Endothelial cell of umbilical vein (primary cell): ENCODE measurements around the gene NAV2. TPM values are rescaled to one million over a fixed set of nuclear protein-coding genes. Genes with fewer than 3 reads are reported as not detected.

ENCODE experiments used
- BruUV-seq: library from RNA; stranded (reverse); fragments of 400-500 nt; replicated peaks from 2 replicates; lab custom pipeline; 2021; lab: Mats Ljungman, UMichigan
- CTCF ChIA-PET: fragments of 300-600, 350-600 bp; sonication (Branson Sonifier 250); formaldehyde crosslinking; loops from one replicate; lab custom pipeline; 2021; ENCODE audit warnings: antibody characterized with exemption, inconsistent platforms; lab: Charles Lee
- POLR2A ChIA-PET: fragments of 300-600, 350-600 bp; sonication (Branson Sonifier 250); formaldehyde crosslinking; loops from one replicate; lab custom pipeline; 2021; ENCODE audit warnings: antibody characterized with exemption, inconsistent platforms; lab: Charles Lee
- DNase-seq: peaks from one replicate; pipeline ENCODE4 v3.0.0-alpha.2; 2011; ENCODE audit warnings: low read depth, low spot score
- FAIRE-seq: peaks from 2 replicates; lab custom pipeline; 2011; peaks lifted over from hg19 to GRCh38; lab: Jason Lieb, UNC
- H2AFZ ChIP-seq: 2 replicates; pipeline ENCODE4 v1.6.0; 2012; ENCODE audit warnings: low read depth, low read length, control low read depth, inconsistent platforms
- H3K27ac ChIP-seq: 2 replicates; pipeline ENCODE4 v1.5.1; 2011; ENCODE audit warnings: low read depth, mild to moderate bottlenecking, control low read depth, low read length, moderate library complexity; ENCODE audit not compliant: insufficient read depth
- H3K27me3 ChIP-seq, 2 experiments: 2 replicates each; pipeline versions ENCODE4 v1.6.0 to v1.6.1; 2011; ENCODE audit warnings: low read length in 2 of 2, mixed read lengths in 1 of 2; ENCODE audit not compliant: control insufficient read depth in 2 of 2, insufficient read depth in 2 of 2
- H3K36me3 ChIP-seq, 2 experiments: 2 replicates in 1 of 2; 3 replicates in 1 of 2; pipeline ENCODE4 v1.5.1; 2011; ENCODE audit warnings: low read length in 2 of 2, mild to moderate bottlenecking in 1 of 2, moderate library complexity in 1 of 2; ENCODE audit not compliant: control insufficient read depth in 2 of 2, insufficient read depth in 2 of 2; ENCODE audit errors: extremely low read depth in 1 of 2
- H3K4me1 ChIP-seq: 3 replicates; pipeline ENCODE4 v1.5.1; 2011; ENCODE audit warnings: mild to moderate bottlenecking, low read length; ENCODE audit not compliant: control insufficient read depth, insufficient read depth; ENCODE audit errors: extremely low read depth
- H3K4me2 ChIP-seq: 2 replicates; pipeline ENCODE4 v1.6.1; 2011; ENCODE audit warnings: low read length, control low read depth, mixed read lengths; ENCODE audit not compliant: insufficient read depth
- H3K4me3 ChIP-seq, 3 experiments: fragments of 200-600 bp in 1 of 3; sonication (generic), shearing (Covaris generic) in 1 of 3; replicated peaks in 1 of 3; 2 replicates each; pipeline ENCODE4 v1.5.1; 2011 to 2016; ENCODE audit warnings: control low read depth in 3 of 3, low read length in 3 of 3, mild to moderate bottlenecking in 2 of 3, inconsistent platforms in 1 of 3, low read depth in 1 of 3, moderate library complexity in 1 of 3; ENCODE audit not compliant: insufficient read depth in 1 of 3
- H3K79me2 ChIP-seq: 2 replicates; pipeline ENCODE4 v1.6.0; 2012; ENCODE audit warnings: low read length, inconsistent platforms; ENCODE audit not compliant: control insufficient read depth, insufficient read depth
- H3K9ac ChIP-seq: replicated peaks from 2 replicates; pipeline ENCODE3; 2011; ENCODE audit warnings: low read length, control low read depth; ENCODE audit not compliant: insufficient read depth; ENCODE audit errors: extremely low read depth
- H3K9me1 ChIP-seq: replicated peaks from 3 replicates; pipeline ENCODE4 v1.6.0; 2011; ENCODE audit warnings: mild to moderate bottlenecking, low read length; ENCODE audit not compliant: control insufficient read depth, insufficient read depth; ENCODE audit errors: extremely low read depth
- H3K9me3 ChIP-seq: replicated peaks from 2 replicates; pipeline ENCODE4 v1.5.1; 2012; ENCODE audit warnings: low read length, inconsistent platforms; ENCODE audit not compliant: control insufficient read depth, insufficient read depth
- H4K20me1 ChIP-seq: replicated peaks from 2 replicates; pipeline ENCODE3; 2011; ENCODE audit warnings: mild to moderate bottlenecking, low read length; ENCODE audit not compliant: control insufficient read depth, insufficient read depth; ENCODE audit errors: extremely low read depth
- FOS ChIP-seq: IDR thresholded peaks from 2 replicates; pipeline ENCODE4 v1.6.1; 2011; ENCODE audit warnings: mild to moderate bottlenecking, low read length, moderate library complexity, borderline replicate concordance; ENCODE audit not compliant: insufficient read depth
- GATA2 ChIP-seq: IDR thresholded peaks from 2 replicates; pipeline ENCODE4 v1.7.0; 2011; ENCODE audit warnings: low read depth, mild to moderate bottlenecking, moderate library complexity, mixed read lengths, low read length; ENCODE audit not compliant: insufficient read length, insufficient read depth
- JUN ChIP-seq: IDR thresholded peaks from 2 replicates; pipeline ENCODE4 v1.6.1; 2011; ENCODE audit warnings: borderline replicate concordance, low read depth; ENCODE audit not compliant: insufficient read length, insufficient read depth
- MYC ChIP-seq: IDR thresholded peaks from one replicate; pipeline ENCODE4 v1.6.1; 2011; ENCODE audit warnings: mild to moderate bottlenecking, low read depth, low read length
- POLR2A ChIP-seq: IDR thresholded peaks from 2 replicates; pipeline ENCODE4 v1.6.1; 2012; ENCODE audit warnings: low read depth, mild to moderate bottlenecking, control low read depth, low read length
- POLR2AphosphoS5 ChIP-seq: IDR thresholded peaks from 2 replicates; pipeline ENCODE4 v1.6.1; 2012; ENCODE audit warnings: low read depth, mild to moderate bottlenecking, control low read depth, low read length, moderate library complexity; ENCODE audit not compliant: insufficient read depth
- dilution Hi-C: fragments of 300-500 bp; cut with MboI; formaldehyde crosslinking; loops from one replicate; pipeline ENCODE4 v1.15.0; 2019; ENCODE audit warnings: low sequenced_read_pairs; ENCODE audit not compliant: extremely low pct_ligation_motif_present
- intact Hi-C: fragments of 100-400 bp; cut with micrococcal nuclease; formaldehyde crosslinking; loops from one replicate; pipeline ENCODE4 v1.10.0; 2022
- polyA plus RNA-seq, 4 experiments: library from polyadenylated mRNA; depleted of rRNA in 3 of 4; stranded (reverse) in 3 of 4; unstranded in 1 of 4; fragments of >200 nt; gene quantifications; 2 replicates each; pipeline versions ENCODE4 v1.2.1 to v1.2.3, GENCODE V29; 2011 to 2012; ENCODE audit warnings: missing spikeins in 1 of 4
- total RNA-seq: library from RNA; stranded (reverse); gene quantifications from 2 replicates; pipeline ENCODE4 v1.2.3, GENCODE V29; 2021
- TF ChIP-seq, protein P1 (sequence below), 2 donors: IDR thresholded peaks; 1 replicate in 1 of 2; 2 replicates in 1 of 2; pipeline ENCODE4 v1.5.1; 2011; ENCODE audit warnings: low read length in 2 of 2, mild to moderate bottlenecking in 2 of 2, moderate library complexity in 2 of 2, control low read depth in 1 of 2, inconsistent platforms in 1 of 2, low read depth in 1 of 2; ENCODE audit not compliant: insufficient read depth in 1 of 2; ENCODE audit errors: extremely low read depth in 1 of 2

Gene NAV2
- total and polyA plus RNA-seq, 2 donors (not counting 3 experiments of a cell fraction or from before 2014, with no cell fraction given): 10.9 to 68.0 TPM

DNA sequence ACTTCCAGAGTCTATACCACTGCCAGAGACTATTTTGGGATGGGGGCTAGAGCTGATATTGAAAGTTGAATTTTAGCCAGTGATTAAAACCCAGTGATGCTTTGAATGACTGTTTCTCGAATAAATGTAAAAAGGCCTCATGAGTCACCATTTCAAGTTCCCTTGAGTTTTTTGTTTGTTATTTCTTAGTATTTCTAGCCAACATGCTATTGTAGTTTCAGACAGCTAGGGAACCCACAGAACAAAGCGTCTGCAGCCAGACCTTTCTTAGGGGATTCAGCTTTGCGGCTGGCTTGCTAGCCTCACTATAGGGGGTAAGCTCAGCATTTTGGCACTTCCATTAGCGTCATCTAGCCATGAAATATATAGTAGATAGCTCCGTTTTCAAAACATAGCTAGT, 381.1 kb downstream of the NAV2 start:
- no peaks in the 10 kb centered on the region for H3K79me2 ChIP-seq
- H4K20me1 ChIP-seq: no peaks in the 10 kb centered on the region
- H3K4me3 ChIP-seq: no peak overlapping the region
- ChIA-PET CTCF (interaction anchor here (0.8 to 1.9 kb wide), 4 partner anchors 16 to 34 kb away, joined by 3 to 9 read pairs (median 3); no protein-coding TSS in a partner anchor), POLR2A (no interaction called here)
- H3K4me1 ChIP-seq: peaks cover 54% of the 10 kb centered on the region
- no peak overlapping the region for H2AFZ ChIP-seq
- FAIRE-seq (peak; percentile 60), DNase-seq (peak; percentile 67)
- H3K27ac ChIP-seq: peak overlapping the region; percentile 47
- H3K4me2 ChIP-seq: no peak overlapping the region
- no TSS peak for BruUV-seq
- H3K27me3 ChIP-seq: no peaks in the 10 kb centered on the region
- intact Hi-C loops (no loop called here), dilution Hi-C loops (no loop called here)
- TF ChIP-seq MYC (no peak), POLR2A (no peak), GATA2 (no peak), JUN (peak; percentile 19)
- TF ChIP-seq, protein P1, sequence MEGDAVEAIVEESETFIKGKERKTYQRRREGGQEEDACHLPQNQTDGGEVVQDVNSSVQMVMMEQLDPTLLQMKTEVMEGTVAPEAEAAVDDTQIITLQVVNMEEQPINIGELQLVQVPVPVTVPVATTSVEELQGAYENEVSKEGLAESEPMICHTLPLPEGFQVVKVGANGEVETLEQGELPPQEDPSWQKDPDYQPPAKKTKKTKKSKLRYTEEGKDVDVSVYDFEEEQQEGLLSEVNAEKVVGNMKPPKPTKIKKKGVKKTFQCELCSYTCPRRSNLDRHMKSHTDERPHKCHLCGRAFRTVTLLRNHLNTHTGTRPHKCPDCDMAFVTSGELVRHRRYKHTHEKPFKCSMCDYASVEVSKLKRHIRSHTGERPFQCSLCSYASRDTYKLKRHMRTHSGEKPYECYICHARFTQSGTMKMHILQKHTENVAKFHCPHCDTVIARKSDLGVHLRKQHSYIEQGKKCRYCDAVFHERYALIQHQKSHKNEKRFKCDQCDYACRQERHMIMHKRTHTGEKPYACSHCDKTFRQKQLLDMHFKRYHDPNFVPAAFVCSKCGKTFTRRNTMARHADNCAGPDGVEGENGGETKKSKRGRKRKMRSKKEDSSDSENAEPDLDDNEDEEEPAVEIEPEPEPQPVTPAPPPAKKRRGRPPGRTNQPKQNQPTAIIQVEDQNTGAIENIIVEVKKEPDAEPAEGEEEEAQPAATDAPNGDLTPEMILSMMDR (IDR thresholded peaks at IDR 0.05; ENCODE audit: extremely low read depth in 1 of 2, insufficient read depth in 1 of 2, low read depth in 1 of 2, low read length in 2 of 2): no peak
- H3K9me1 ChIP-seq: no peaks in the 10 kb centered on the region
- H3K9me3 ChIP-seq: no peaks in the 10 kb centered on the region
- peaks cover 4 to 11% of the 10 kb centered on the region in 2 experiments for H3K36me3 ChIP-seq
- H3K9ac ChIP-seq: no peak overlapping the region

DNA sequence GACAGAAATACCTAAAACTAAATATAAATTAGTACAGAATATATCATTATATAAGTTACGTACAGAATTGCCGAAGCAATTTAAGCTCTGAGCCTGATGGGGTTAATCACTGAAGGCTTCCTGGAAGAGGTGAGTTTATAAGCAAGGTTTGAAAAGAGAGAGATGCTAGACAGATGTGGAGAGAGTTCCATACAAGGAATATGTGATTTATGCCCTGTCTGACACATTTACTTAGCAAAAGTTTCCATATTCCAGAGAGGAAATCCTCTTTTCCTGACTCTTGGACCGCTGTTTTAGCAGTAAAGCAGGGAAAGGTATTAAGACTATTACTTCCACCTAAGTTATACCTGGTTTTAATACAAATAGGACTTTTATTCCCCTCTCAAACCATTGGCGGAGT, 382.6 kb downstream of the NAV2 start:
- no TSS peak for BruUV-seq
- no peaks in the 10 kb centered on the region for H4K20me1 ChIP-seq
- H2AFZ ChIP-seq: no peak overlapping the region
- H3K4me2 ChIP-seq: no peak overlapping the region
- no peaks in the 10 kb centered on the region for H3K9me3 ChIP-seq
- H3K9me1 ChIP-seq: no peaks in the 10 kb centered on the region
- peaks cover 4 to 11% of the 10 kb centered on the region in 2 experiments for H3K36me3 ChIP-seq
- no peak overlapping the region for H3K4me3 ChIP-seq
- no peaks in the 10 kb centered on the region for H3K79me2 ChIP-seq
- no peak overlapping the region for H3K27ac ChIP-seq
- CTCF ChIA-PET: no interaction called here
- dilution Hi-C loops: no loop called here
- DNase-seq: peak; percentile 56
- H3K9ac ChIP-seq: no peak overlapping the region
- peaks cover 64% of the 10 kb centered on the region for H3K4me1 ChIP-seq
- intact Hi-C loops: no loop called here
- no peaks in the 10 kb centered on the region for H3K27me3 ChIP-seq
- POLR2A ChIA-PET: no interaction called here
- no peak for TF ChIP-seq GATA2
- TF ChIP-seq POLR2AphosphoS5: no peak
- TF ChIP-seq, protein P1 (IDR thresholded peaks at IDR 0.05; ENCODE audit: extremely low read depth in 1 of 2, insufficient read depth in 1 of 2, low read depth in 1 of 2, low read length in 2 of 2): no peak
- TF ChIP-seq POLR2A: no peak
- TF ChIP-seq FOS: no peak
- no peak for TF ChIP-seq JUN
- no peak for TF ChIP-seq MYC
- FAIRE-seq: no peak
